Smooth muscle cell (in vitro differentiated cells): ENCODE data around the gene CYFIP1. TPM values are rescaled to one million over a fixed set of nuclear protein-coding genes. Genes with fewer than 3 reads are reported as not detected.

ENCODE experiments used
- DNase-seq: peaks from one replicate; lab custom pipeline; 2025; ENCODE audit not compliant: unreplicated experiment; lab: John Stamatoyannopoulos, UW
- H2AFZ ChIP-seq: fragments of 200-600 bp; sonication (generic); 2 replicates; pipeline ENCODE4 v1.6.0; 2016; ENCODE audit warnings: antibody characterized with exemption, low read depth, mild to moderate bottlenecking
- H3F3A ChIP-seq: fragments of 200-600 bp; sonication (generic); 2 replicates; pipeline ENCODE4 v1.6.0; 2017; ENCODE audit warnings: antibody characterized with exemption, low read depth
- H3K27ac ChIP-seq: fragments of 200-600 bp; sonication (generic); 2 replicates; pipeline ENCODE4 v1.5.1; 2016; ENCODE audit warnings: low read depth, mild to moderate bottlenecking
- H3K27me3 ChIP-seq: fragments of 200-600 bp; sonication (generic); 2 replicates; pipeline ENCODE4 v1.6.1; 2016; ENCODE audit warnings: low read depth, mild to moderate bottlenecking
- H3K36me3 ChIP-seq: fragments of 200-600 bp; sonication (generic); 2 replicates; pipeline ENCODE4 v1.5.1; 2016; ENCODE audit warnings: low read depth
- H3K4me1 ChIP-seq: fragments of 200-600 bp; sonication (generic); 2 replicates; pipeline ENCODE4 v1.5.1; 2016; ENCODE audit warnings: low read depth
- H3K4me2 ChIP-seq: fragments of 200-600 bp; sonication (generic); 2 replicates; pipeline ENCODE4 v1.6.0; 2016; ENCODE audit warnings: mild to moderate bottlenecking
- H3K4me3 ChIP-seq: fragments of 200-600 bp; sonication (generic); 2 replicates; pipeline ENCODE4 v1.5.1; 2016; ENCODE audit warnings: mild to moderate bottlenecking
- H3K79me2 ChIP-seq: fragments of 200-600 bp; sonication (generic); 2 replicates; pipeline ENCODE4 v1.6.0; 2016; ENCODE audit warnings: low read depth, mild to moderate bottlenecking
- H3K9ac ChIP-seq: fragments of 200-600 bp; sonication (generic); 2 replicates; pipeline ENCODE4 v1.6.0; 2016; ENCODE audit warnings: low read depth
- H3K9me3 ChIP-seq: fragments of 200-600 bp; sonication (generic); replicated peaks from 2 replicates; pipeline ENCODE4 v1.5.1; 2016; ENCODE audit warnings: low read depth
- H4K20me1 ChIP-seq: fragments of 200-600 bp; sonication (generic); 2 replicates; pipeline ENCODE4 v1.6.0; 2016; ENCODE audit warnings: low read depth
- WGBS: methylation state at CpG from one replicate; pipeline ENCODE4 v1.1.7; 2016; ENCODE audit warnings: low lambda C conversion rate; 5-methylcytosine and 5-hydroxymethylcytosine counted together
- polyA plus RNA-seq: library from polyadenylated mRNA; unstranded; fragments of >200 nt; fragmentation: Nextera tagmentation; extraction: Ambion mirVana; gene quantifications from 2 replicates; pipeline ENCODE4 v1.2.1, GENCODE V29; 2016
- total RNA-seq: library from RNA; depleted of rRNA; stranded (reverse); fragments of >200 nt; gene quantifications from 2 replicates; pipeline ENCODE4 v1.2.3, GENCODE V29; 2014
- TF ChIP-seq, protein P1 (sequence below): fragments of 200-600 bp; sonication (generic); IDR thresholded peaks from 2 replicates; pipeline ENCODE4 v1.5.1; 2017; ENCODE audit warnings: borderline replicate concordance, mild to moderate bottlenecking, antibody characterized with exemption; ENCODE audit not compliant: insufficient read depth, poor library complexity, severe bottlenecking

The CYFIP1 gene
- total and polyA plus RNA-seq, 2 experiments from 2014 or later = 65.2 to 67.6 TPM

DNA sequence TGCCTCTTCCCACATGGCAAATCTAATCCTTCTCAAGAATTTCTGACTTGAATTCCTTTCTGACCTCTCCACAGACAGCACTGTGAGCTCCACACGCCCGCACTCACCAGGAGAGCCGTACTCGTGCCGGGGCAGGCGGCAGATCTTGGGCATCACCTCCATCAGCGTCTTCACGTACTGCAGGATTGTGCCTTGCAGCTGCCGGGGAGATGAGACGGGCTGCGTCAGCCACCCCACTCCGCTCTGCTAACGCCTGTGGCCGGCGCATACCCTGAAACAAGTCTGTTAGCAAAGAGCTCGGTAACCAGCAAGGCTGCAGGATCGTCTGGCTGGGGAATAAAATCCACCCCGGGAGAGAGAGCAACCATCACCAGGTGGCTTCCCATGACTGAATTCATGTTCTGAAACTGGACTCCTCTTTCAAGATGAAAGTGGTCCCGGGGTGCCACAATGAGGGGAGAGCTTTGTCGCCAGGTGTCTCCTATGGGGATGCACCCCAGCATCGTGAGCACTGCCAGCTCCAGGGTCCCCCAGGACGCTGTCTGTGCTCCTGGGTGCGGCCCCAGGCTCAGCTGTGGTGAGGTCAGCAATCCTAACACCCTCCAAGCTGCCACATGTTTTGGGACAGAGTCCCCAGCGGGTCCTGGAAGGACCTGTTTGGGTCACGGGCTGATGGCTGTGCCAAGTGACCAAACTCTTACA is 98.3 kb downstream of the CYFIP1 start:
- Histone ChIP-seq H3K4me3 (no peak overlapping the region), H3F3A (no peaks in the 10 kb centered on the region), H3K79me2 (no peaks in the 10 kb centered on the region), H3K36me3 (peaks cover 7% of the 10 kb centered on the region), H3K4me1 (no peaks in the 10 kb centered on the region), H4K20me1 (peaks cover 19% of the 10 kb centered on the region), H3K27ac (no peak overlapping the region), H2AFZ (no peak overlapping the region), H3K9ac (no peak overlapping the region), H3K4me2 (no peak overlapping the region), H3K27me3 (no peaks in the 10 kb centered on the region), H3K9me3 (no peaks in the 10 kb centered on the region)
- WGBS = 97% methylated on average over 25 of the region's 25 CpGs
- DNase-seq = no peak
- TF ChIP-seq, protein P1, sequence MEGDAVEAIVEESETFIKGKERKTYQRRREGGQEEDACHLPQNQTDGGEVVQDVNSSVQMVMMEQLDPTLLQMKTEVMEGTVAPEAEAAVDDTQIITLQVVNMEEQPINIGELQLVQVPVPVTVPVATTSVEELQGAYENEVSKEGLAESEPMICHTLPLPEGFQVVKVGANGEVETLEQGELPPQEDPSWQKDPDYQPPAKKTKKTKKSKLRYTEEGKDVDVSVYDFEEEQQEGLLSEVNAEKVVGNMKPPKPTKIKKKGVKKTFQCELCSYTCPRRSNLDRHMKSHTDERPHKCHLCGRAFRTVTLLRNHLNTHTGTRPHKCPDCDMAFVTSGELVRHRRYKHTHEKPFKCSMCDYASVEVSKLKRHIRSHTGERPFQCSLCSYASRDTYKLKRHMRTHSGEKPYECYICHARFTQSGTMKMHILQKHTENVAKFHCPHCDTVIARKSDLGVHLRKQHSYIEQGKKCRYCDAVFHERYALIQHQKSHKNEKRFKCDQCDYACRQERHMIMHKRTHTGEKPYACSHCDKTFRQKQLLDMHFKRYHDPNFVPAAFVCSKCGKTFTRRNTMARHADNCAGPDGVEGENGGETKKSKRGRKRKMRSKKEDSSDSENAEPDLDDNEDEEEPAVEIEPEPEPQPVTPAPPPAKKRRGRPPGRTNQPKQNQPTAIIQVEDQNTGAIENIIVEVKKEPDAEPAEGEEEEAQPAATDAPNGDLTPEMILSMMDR = no peak

GRCh38 chr15:22880981-22881738 is 99.0 kb downstream of the CYFIP1 start:
- H3K27ac ChIP-seq = no peak overlapping the region
- WGBS = 97% methylated on average over 19 of the region's 19 CpGs
- H3K4me3 ChIP-seq = no peak overlapping the region
- peaks cover 7% of the 10 kb centered on the region for H3K36me3 ChIP-seq
- H3K9me3 ChIP-seq = no peaks in the 10 kb centered on the region
- no peaks in the 10 kb centered on the region for H3F3A ChIP-seq
- no peak for DNase-seq
- H3K9ac ChIP-seq = no peak overlapping the region
- H3K79me2 ChIP-seq = no peaks in the 10 kb centered on the region
- TF ChIP-seq, protein P1 = no peak
- peaks cover 24% of the 10 kb centered on the region for H4K20me1 ChIP-seq
- H3K4me1 ChIP-seq = no peaks in the 10 kb centered on the region
- H2AFZ ChIP-seq = no peak overlapping the region
- H3K4me2 ChIP-seq = no peak overlapping the region
- H3K27me3 ChIP-seq = no peaks in the 10 kb centered on the region

- peaks cover 7% of the 10 kb centered on the region for H3K36me3 ChIP-seq
Observed at GRCh38 chr15:22880068-22880980, 99.8 kb downstream of the CYFIP1 start.

More at GRCh38 chr15:22880068-22880980, 99.8 kb downstream of the CYFIP1 start:
- 98% methylated on average over 32 of the region's 33 CpGs for WGBS
- TF ChIP-seq, protein P1 = no peak
- DNase-seq = no peak
- no peak overlapping the region for H3K4me2 ChIP-seq
- H3K9ac ChIP-seq = no peak overlapping the region
- no peaks in the 10 kb centered on the region for H3K9me3 ChIP-seq
- H3K79me2 ChIP-seq = no peaks in the 10 kb centered on the region
- H3F3A ChIP-seq = no peaks in the 10 kb centered on the region
- no peak overlapping the region for H2AFZ ChIP-seq
- no peak overlapping the region for H3K4me3 ChIP-seq
- no peak overlapping the region for H3K27ac ChIP-seq
- no peaks in the 10 kb centered on the region for H3K4me1 ChIP-seq
- H4K20me1 ChIP-seq = peaks cover 30% of the 10 kb centered on the region
- no peaks in the 10 kb centered on the region for H3K27me3 ChIP-seq
